Measurements from ENCODE around the gene HTD2.
"Not testable (repeated sequence)": the region's sequence is repeated elsewhere in the genome, so short reads cannot be mapped to it uniquely, and the experiment has no call there.

The HTD2 gene

GRCh38 chr3:58305882-58306711 lies at the start of gene HTD2, which contains the start of gene RPP14:
Gene HTD2 (plus strand): TSS chr3:58306520. CDS start chr3:58317614, 11,094 bp downstream.
Gene RPP14 (plus strand): TSS chr3:58306245. CDS start chr3:58310330, 4,085 bp downstream.
- in situ Hi-C loops (cut with HindIII; ENCODE audit: low sequenced_read_pairs), result loop anchor here (10.0 kb wide), 1 partner anchor 111 kb away; no protein-coding TSS in a partner anchor

GRCh38 chr3:58258392-58259055 lies 47.8 kb upstream of the HTD2 start:
- in situ Hi-C loops (cut with HindIII; ENCODE audit: low sequenced_read_pairs), result no loop called here

- in situ Hi-C loops (cut with HindIII; ENCODE audit: low sequenced_read_pairs), result no loop called here
Observed at GRCh38 chr3:58260261-58260731, 46.0 kb upstream of the HTD2 start.

- in situ Hi-C loops (cut with HindIII; ENCODE audit: low sequenced_read_pairs), result no loop called here
Observed at GRCh38 chr3:58260733-58261132, 45.6 kb upstream of the HTD2 start.

GRCh38 chr3:58261954-58262666 lies 44.2 kb upstream of the HTD2 start:
- in situ Hi-C loops (cut with HindIII; ENCODE audit: low sequenced_read_pairs), result no loop called here

GRCh38 chr3:58266577-58266976 lies 39.7 kb upstream of the HTD2 start:
- in situ Hi-C loops (cut with HindIII; ENCODE audit: low sequenced_read_pairs), result no loop called here

GRCh38 chr3:58267543-58267942 lies 38.8 kb upstream of the HTD2 start:
- in situ Hi-C loops (cut with HindIII; ENCODE audit: low sequenced_read_pairs), result not testable (repeated sequence)

- in situ Hi-C loops (cut with HindIII; ENCODE audit: low sequenced_read_pairs), result no loop called here
Observed at GRCh38 chr3:58269356-58269755, 37.0 kb upstream of the HTD2 start.

- in situ Hi-C loops (cut with HindIII; ENCODE audit: low sequenced_read_pairs), result no loop called here
Observed at GRCh38 chr3:58270485-58270884, 35.8 kb upstream of the HTD2 start.

GRCh38 chr3:58271901-58272501 lies 34.3 kb upstream of the HTD2 start:
- in situ Hi-C loops (cut with HindIII; ENCODE audit: low sequenced_read_pairs), result no loop called here

GRCh38 chr3:58272891-58273290 lies 33.4 kb upstream of the HTD2 start:
- in situ Hi-C loops (cut with HindIII; ENCODE audit: low sequenced_read_pairs), result no loop called here

GRCh38 chr3:58273362-58273761 lies 33.0 kb upstream of the HTD2 start:
- in situ Hi-C loops (cut with HindIII; ENCODE audit: low sequenced_read_pairs), result not testable (repeated sequence)

- in situ Hi-C loops (cut with HindIII; ENCODE audit: low sequenced_read_pairs), result no loop called here
Observed at GRCh38 chr3:58274027-58274614, 32.2 kb upstream of the HTD2 start.

- in situ Hi-C loops (cut with HindIII; ENCODE audit: low sequenced_read_pairs), result no loop called here
Observed at GRCh38 chr3:58281069-58281468, 25.3 kb upstream of the HTD2 start.

GRCh38 chr3:58285334-58285733 lies 21.0 kb upstream of the HTD2 start:
- in situ Hi-C loops (cut with HindIII; ENCODE audit: low sequenced_read_pairs), result no loop called here

- in situ Hi-C loops (cut with HindIII; ENCODE audit: low sequenced_read_pairs), result no loop called here
Observed at GRCh38 chr3:58287354-58287753, 19.0 kb upstream of the HTD2 start.

- in situ Hi-C loops (cut with HindIII; ENCODE audit: low sequenced_read_pairs), result no loop called here
Observed at GRCh38 chr3:58288011-58288728, 18.1 kb upstream of the HTD2 start.

GRCh38 chr3:58288964-58289613 lies 17.2 kb upstream of the HTD2 start:
- in situ Hi-C loops (cut with HindIII; ENCODE audit: low sequenced_read_pairs), result not testable (repeated sequence)

GRCh38 chr3:58290446-58290845 lies 15.9 kb upstream of the HTD2 start:
- in situ Hi-C loops (cut with HindIII; ENCODE audit: low sequenced_read_pairs), result not testable (repeated sequence)

All from DLD1 (cell line).